HCT116 (cell line): ENCODE measurements around the gene ALLC. TPM values are rescaled to one million over a fixed set of nuclear protein-coding genes. Genes with fewer than 3 reads are reported as not detected.

ENCODE experiments used
- ATAC-seq: fragments of 200-7000 bp; cut with Tn5 transposase; 2 replicates; pipeline ENCODE4 v1.9.1; 2020; ENCODE audit warnings: mild to moderate bottlenecking, moderate library complexity
- BruUV-seq: library from RNA; stranded (reverse); fragments of 400-500 nt; replicated peaks from 2 replicates; lab custom pipeline; 2021; lab: Mats Ljungman, UMichigan
- CTCF ChIA-PET: fragments of 300-600 bp; sonication (Branson Sonifier 250); formaldehyde crosslinking; loops from one replicate; lab custom pipeline; 2021; ENCODE audit warnings: antibody characterized with exemption; lab: Charles Lee
- POLR2A ChIA-PET: fragments of 300-600, 350-600 bp; sonication (Branson Sonifier 250); formaldehyde crosslinking; loops from one replicate; lab custom pipeline; 2021; ENCODE audit warnings: antibody characterized with exemption; lab: Charles Lee
- RAD21 ChIA-PET, 2 experiments: fragments of 300-600 bp; sonication (Branson Sonifier 250); formaldehyde crosslinking; loops; one replicate each; lab custom pipeline; 2023; ENCODE audit warnings: low total read pairs in 2 of 2; ENCODE audit not compliant: uncharacterized antibody in 2 of 2, unreplicated experiment in 2 of 2, low non-redundant PET in 1 of 2; lab: Charles Lee
- DNase-seq: peaks from one replicate; pipeline ENCODE4 v3.0.0-alpha.2; 2010; ENCODE audit warnings: low read depth, low spot score
- H2AFZ ChIP-seq: fragments of 200-600 bp; shearing (Covaris generic), sonication (generic); 2 replicates; pipeline ENCODE4 v1.6.1; 2017; ENCODE audit warnings: low read depth, mixed run types, mixed read lengths, antibody characterized with exemption, low read length; ENCODE audit not compliant: poor library complexity, severe bottlenecking
- H3K27ac ChIP-seq: 2 replicates; pipeline ENCODE4 v1.5.1; 2012; ENCODE audit warnings: low read depth, low read length
- H3K27me3 ChIP-seq: fragments of 200-600 bp; sonication (generic); 2 replicates; pipeline ENCODE4 v1.6.1; 2016; ENCODE audit warnings: mixed run types, low read length, mixed read lengths; ENCODE audit not compliant: insufficient read depth
- H3K36me3 ChIP-seq, 2 experiments: fragments of 200-500 bp in 1 of 2; fragments of 200-600 bp in 1 of 2; sonication (Bioruptor generic) in 1 of 2; sonication (generic) in 1 of 2; 2 replicates each; pipeline versions ENCODE4 v1.5.1 to v1.6.1; 2014 to 2016; ENCODE audit warnings: low read length in 2 of 2, inconsistent platforms in 1 of 2, mixed read lengths in 1 of 2, mixed run types in 1 of 2; ENCODE audit not compliant: insufficient read depth in 2 of 2, control insufficient read depth in 1 of 2
- H3K4me1 ChIP-seq, 2 experiments: fragments of 200-600 bp in 1 of 2; sonication (generic) in 1 of 2; 2 replicates each; pipeline versions ENCODE4 v1.5.1 to v1.6.1; 2012 to 2017; ENCODE audit warnings: low read length in 2 of 2, inconsistent platforms in 1 of 2, mild to moderate bottlenecking in 1 of 2, mixed read lengths in 1 of 2, mixed run types in 1 of 2, moderate library complexity in 1 of 2; ENCODE audit not compliant: insufficient read depth in 2 of 2, control insufficient read depth in 1 of 2
- H3K4me2 ChIP-seq: fragments of 200-600 bp; sonication (generic); 2 replicates; pipeline ENCODE4 v1.6.1; 2017; ENCODE audit warnings: mixed run types, low read length, mixed read lengths
- H3K4me3 ChIP-seq, 2 experiments: fragments of 200-600 bp in 1 of 2; sonication (generic) in 1 of 2; replicated peaks in 1 of 2; 2 replicates each; pipeline ENCODE4 v1.5.1; 2011 to 2016; ENCODE audit warnings: low read length in 2 of 2, control low read depth in 1 of 2, low read depth in 1 of 2, mild to moderate bottlenecking in 1 of 2, mixed read lengths in 1 of 2, mixed run types in 1 of 2
- H3K79me2 ChIP-seq: fragments of 200-600 bp; sonication (generic); 2 replicates; pipeline ENCODE4 v1.6.1; 2017; ENCODE audit warnings: mild to moderate bottlenecking, mixed run types, low read length, moderate library complexity, mixed read lengths; ENCODE audit not compliant: insufficient read depth
- H3K9ac ChIP-seq: fragments of 200-600 bp; sonication (generic); 2 replicates; pipeline ENCODE4 v1.6.1; 2016; ENCODE audit warnings: low read length, mixed read lengths
- H3K9me2 ChIP-seq: fragments of 200-600 bp; sonication (generic), shearing (Covaris generic); 2 replicates; pipeline ENCODE4 v1.6.1; 2017; ENCODE audit warnings: mixed run types, mild to moderate bottlenecking, moderate library complexity; ENCODE audit not compliant: insufficient read depth
- H3K9me3 ChIP-seq, 2 experiments: fragments of 200-500 bp in 1 of 2; fragments of 200-600 bp in 1 of 2; sonication (Bioruptor generic) in 1 of 2; sonication (generic) in 1 of 2; 2 replicates each; pipeline ENCODE4 v1.6.1; 2014 to 2017; ENCODE audit warnings: low read length in 2 of 2, mixed read lengths in 2 of 2, inconsistent platforms in 1 of 2, low read depth in 1 of 2, mild to moderate bottlenecking in 1 of 2, mixed run types in 1 of 2, moderate library complexity in 1 of 2; ENCODE audit not compliant: control insufficient read depth in 1 of 2, insufficient read depth in 1 of 2
- H4K20me1 ChIP-seq: fragments of 200-600 bp; sonication (generic), shearing (Covaris generic); 2 replicates; pipeline ENCODE4 v1.6.1; 2017; ENCODE audit warnings: mixed run types, mild to moderate bottlenecking, moderate library complexity; ENCODE audit not compliant: insufficient read depth
- CBX3 ChIP-seq: IDR thresholded peaks from 2 replicates; pipeline ENCODE4 v1.6.1; 2012; ENCODE audit warnings: low read depth
- CEBPB ChIP-seq: IDR thresholded peaks from 2 replicates; pipeline ENCODE4 v1.6.1; 2012; ENCODE audit warnings: low read depth
- ELF1 ChIP-seq: IDR thresholded peaks from 2 replicates; pipeline ENCODE4 v1.6.1; 2012; ENCODE audit warnings: low read depth, borderline replicate concordance
- EZH2 ChIP-seq: fragments of 200-600 bp; sonication (generic); IDR thresholded peaks from 2 replicates; pipeline ENCODE4 v1.6.1; 2017; ENCODE audit warnings: antibody characterized with exemption, mixed run types
- EZH2phosphoT487 ChIP-seq: fragments of 200-600 bp; IDR thresholded peaks from 2 replicates; pipeline ENCODE4 v1.6.1; 2018; ENCODE audit warnings: antibody characterized with exemption, borderline replicate concordance
- FOSL1 ChIP-seq: IDR thresholded peaks from 2 replicates; pipeline ENCODE4 v1.6.1; 2012; ENCODE audit warnings: low read depth
- JUND ChIP-seq: IDR thresholded peaks from 2 replicates; pipeline ENCODE4 v1.6.1; 2012
- POLR2AphosphoS5 ChIP-seq: IDR thresholded peaks from 2 replicates; pipeline ENCODE4 v1.6.1; 2011; ENCODE audit warnings: mild to moderate bottlenecking, low read depth, low read length, moderate library complexity
- SIN3A ChIP-seq: IDR thresholded peaks from 2 replicates; pipeline ENCODE4 v1.6.1; 2012; ENCODE audit warnings: low read depth
- SP1 ChIP-seq: IDR thresholded peaks from 2 replicates; pipeline ENCODE4 v1.6.1; 2012; ENCODE audit warnings: low read depth
- SRF ChIP-seq: IDR thresholded peaks from 2 replicates; pipeline ENCODE4 v1.6.1; 2012; ENCODE audit warnings: low read depth
- TCF7L2 ChIP-seq: IDR thresholded peaks from 2 replicates; pipeline ENCODE4 v1.7.0; 2011; ENCODE audit warnings: borderline replicate concordance, inconsistent platforms; ENCODE audit not compliant: insufficient read depth, insufficient read length; ENCODE audit errors: extremely low read depth
- YY1 ChIP-seq: IDR thresholded peaks from 2 replicates; pipeline ENCODE4 v1.6.1; 2011; ENCODE audit warnings: low read length, low read depth, moderate library complexity, mild to moderate bottlenecking; ENCODE audit not compliant: insufficient replicate concordance; ENCODE audit errors: extremely low read depth
- ZNF274 ChIP-seq: fragments of 200-500 bp; sonication (Bioruptor generic); IDR thresholded peaks from 2 replicates; pipeline ENCODE4 v1.6.1; 2014; ENCODE audit warnings: mild to moderate bottlenecking, low read depth, low read length, inconsistent platforms
- intact Hi-C: fragments of 100-400 bp; cut with micrococcal nuclease; formaldehyde crosslinking; loops from 2 replicates; pipeline ENCODE4 v1.10.0; 2022
- total RNA-seq: library from RNA; stranded (reverse); gene quantifications from one replicate; pipeline ENCODE4 v1.2.1, GENCODE V29; 2021; ENCODE audit not compliant: unreplicated experiment
- TF ChIP-seq, protein P1 (sequence below), 3 experiments: fragments of 200-600 bp in 1 of 3; sonication (generic) in 1 of 3; IDR thresholded peaks in 2 of 3; conservative IDR thresholded peaks in 1 of 3; 2 replicates each; pipeline ENCODE4 v1.5.1; 2012 to 2017; ENCODE audit warnings: low read depth in 2 of 3, low read length in 2 of 3, antibody characterized with exemption in 1 of 3, borderline replicate concordance in 1 of 3, control low read depth in 1 of 3, mild to moderate bottlenecking in 1 of 3, mixed read lengths in 1 of 3, mixed run types in 1 of 3, moderate library complexity in 1 of 3; ENCODE audit not compliant: insufficient read depth in 1 of 3
- TF ChIP-seq, protein P2 (sequence below): IDR thresholded peaks from 2 replicates; pipeline ENCODE4 v1.6.1; 2012

ALLC gene
- total RNA-seq, 1 experiment from 2014 or later: not detected

DNA sequence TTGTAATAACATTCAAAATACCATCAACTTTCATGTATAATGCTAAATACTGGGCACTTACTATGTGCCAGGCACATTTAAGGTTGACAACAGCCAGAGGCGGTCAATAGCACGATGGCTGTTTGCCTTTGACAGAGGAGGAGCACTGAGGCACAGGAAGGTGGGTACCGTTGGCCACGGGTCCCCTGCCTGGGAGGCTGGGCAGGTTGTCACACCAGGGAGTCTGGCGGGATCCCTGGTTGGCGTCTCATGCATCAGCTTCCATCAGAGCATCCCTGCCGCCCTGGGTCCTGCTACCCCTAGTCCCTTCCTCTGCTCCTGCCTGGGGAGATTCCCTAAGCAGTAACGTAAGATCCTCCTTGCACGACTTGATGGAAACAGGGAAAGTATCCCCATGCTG is 19.4 kb downstream of the ALLC start:
- BruUV-seq: no TSS peak
- ATAC-seq (no peak), DNase-seq (no peak)
- no peak overlapping the region for H3K4me2 ChIP-seq
- CTCF ChIA-PET: no interaction called here
- H3K79me2 ChIP-seq: no peaks in the 10 kb centered on the region
- H3K36me3 ChIP-seq: no peaks in the 10 kb centered on the region
- TF ChIP-seq, protein P1, sequence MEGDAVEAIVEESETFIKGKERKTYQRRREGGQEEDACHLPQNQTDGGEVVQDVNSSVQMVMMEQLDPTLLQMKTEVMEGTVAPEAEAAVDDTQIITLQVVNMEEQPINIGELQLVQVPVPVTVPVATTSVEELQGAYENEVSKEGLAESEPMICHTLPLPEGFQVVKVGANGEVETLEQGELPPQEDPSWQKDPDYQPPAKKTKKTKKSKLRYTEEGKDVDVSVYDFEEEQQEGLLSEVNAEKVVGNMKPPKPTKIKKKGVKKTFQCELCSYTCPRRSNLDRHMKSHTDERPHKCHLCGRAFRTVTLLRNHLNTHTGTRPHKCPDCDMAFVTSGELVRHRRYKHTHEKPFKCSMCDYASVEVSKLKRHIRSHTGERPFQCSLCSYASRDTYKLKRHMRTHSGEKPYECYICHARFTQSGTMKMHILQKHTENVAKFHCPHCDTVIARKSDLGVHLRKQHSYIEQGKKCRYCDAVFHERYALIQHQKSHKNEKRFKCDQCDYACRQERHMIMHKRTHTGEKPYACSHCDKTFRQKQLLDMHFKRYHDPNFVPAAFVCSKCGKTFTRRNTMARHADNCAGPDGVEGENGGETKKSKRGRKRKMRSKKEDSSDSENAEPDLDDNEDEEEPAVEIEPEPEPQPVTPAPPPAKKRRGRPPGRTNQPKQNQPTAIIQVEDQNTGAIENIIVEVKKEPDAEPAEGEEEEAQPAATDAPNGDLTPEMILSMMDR (IDR thresholded peaks at IDR 0.05 in 2 of 3, conservative IDR thresholded peaks at IDR 0.05 in 1 of 3; ENCODE audit: borderline replicate concordance in 1 of 3, insufficient read depth in 1 of 3, low read depth in 2 of 3, low read length in 2 of 3): no peak
- TF ChIP-seq EZH2phosphoT487 (no peak), CEBPB (no peak), JUND (no peak), EZH2 (no peak), TCF7L2 (no peak), YY1 (no peak), ZNF274 (no peak), ELF1 (no peak), POLR2AphosphoS5 (no peak), CBX3 (no peak), SIN3A (no peak), SP1 (no peak), FOSL1 (no peak), SRF (no peak)
- TF ChIP-seq, protein P2, sequence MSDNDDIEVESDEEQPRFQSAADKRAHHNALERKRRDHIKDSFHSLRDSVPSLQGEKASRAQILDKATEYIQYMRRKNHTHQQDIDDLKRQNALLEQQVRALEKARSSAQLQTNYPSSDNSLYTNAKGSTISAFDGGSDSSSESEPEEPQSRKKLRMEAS: no peak
- no peak overlapping the region for H2AFZ ChIP-seq
- H3K4me1 ChIP-seq: no peaks in the 10 kb centered on the region
- POLR2A ChIA-PET: no interaction called here
- peaks cover 11% of the 10 kb centered on the region; the same call in 1 of the 2 replicates for H3K27me3 ChIP-seq
- no peaks in the 10 kb centered on the region for H4K20me1 ChIP-seq
- H3K9me3 ChIP-seq: no peaks in the 10 kb centered on the region
- no peak overlapping the region for H3K4me3 ChIP-seq
- intact Hi-C loops: no loop called here
- no peaks in the 10 kb centered on the region for H3K9me2 ChIP-seq
- RAD21 ChIA-PET: no interaction called here
- no peak overlapping the region for H3K27ac ChIP-seq
- no peak overlapping the region for H3K9ac ChIP-seq
